OCI-LY3 (cell line): ENCODE results near the gene MXD1.
"Not testable (repeated sequence)": the region's sequence is repeated elsewhere in the genome, so short reads cannot be mapped to it uniquely, and the experiment has no call there.

Experiments
- EZH2phosphoT487 ChIP-seq: fragments of 200-600 bp; shearing (Covaris generic); IDR thresholded peaks from 2 replicates; pipeline ENCODE4 v1.6.1; 2018; ENCODE audit warnings: antibody characterized with exemption, mixed run types, low read depth
- TF ChIP-seq, protein P1 (sequence below): fragments of 200-600, 300-600 bp; sonication (generic); IDR thresholded peaks from 2 replicates; pipeline ENCODE4 v1.5.1; 2014; ENCODE audit warnings: antibody characterized with exemption, low read length, low read depth

DNA sequence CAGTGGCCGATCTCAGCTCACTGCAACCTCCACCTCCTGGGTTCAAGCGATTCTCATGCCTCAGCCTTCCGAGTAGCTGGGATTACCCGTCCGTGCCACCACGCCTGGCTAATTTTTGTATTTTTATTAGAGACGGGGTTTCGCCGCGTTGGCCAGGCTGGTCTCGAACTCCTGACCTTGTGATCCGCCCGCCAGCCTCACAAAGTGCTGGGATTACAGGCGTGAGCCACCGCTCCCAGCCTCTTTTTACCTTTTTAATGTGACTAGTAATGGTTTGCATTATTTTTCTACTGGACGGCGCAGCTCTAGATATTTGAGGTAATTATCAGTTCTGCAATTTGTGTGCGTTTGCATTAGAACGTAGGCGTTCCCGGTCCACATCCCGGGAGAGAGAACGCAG is 20.2 kb upstream of the MXD1 start:
- TF ChIP-seq, protein P1, sequence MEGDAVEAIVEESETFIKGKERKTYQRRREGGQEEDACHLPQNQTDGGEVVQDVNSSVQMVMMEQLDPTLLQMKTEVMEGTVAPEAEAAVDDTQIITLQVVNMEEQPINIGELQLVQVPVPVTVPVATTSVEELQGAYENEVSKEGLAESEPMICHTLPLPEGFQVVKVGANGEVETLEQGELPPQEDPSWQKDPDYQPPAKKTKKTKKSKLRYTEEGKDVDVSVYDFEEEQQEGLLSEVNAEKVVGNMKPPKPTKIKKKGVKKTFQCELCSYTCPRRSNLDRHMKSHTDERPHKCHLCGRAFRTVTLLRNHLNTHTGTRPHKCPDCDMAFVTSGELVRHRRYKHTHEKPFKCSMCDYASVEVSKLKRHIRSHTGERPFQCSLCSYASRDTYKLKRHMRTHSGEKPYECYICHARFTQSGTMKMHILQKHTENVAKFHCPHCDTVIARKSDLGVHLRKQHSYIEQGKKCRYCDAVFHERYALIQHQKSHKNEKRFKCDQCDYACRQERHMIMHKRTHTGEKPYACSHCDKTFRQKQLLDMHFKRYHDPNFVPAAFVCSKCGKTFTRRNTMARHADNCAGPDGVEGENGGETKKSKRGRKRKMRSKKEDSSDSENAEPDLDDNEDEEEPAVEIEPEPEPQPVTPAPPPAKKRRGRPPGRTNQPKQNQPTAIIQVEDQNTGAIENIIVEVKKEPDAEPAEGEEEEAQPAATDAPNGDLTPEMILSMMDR, result not testable (repeated sequence)
- not testable (repeated sequence) for TF ChIP-seq EZH2phosphoT487
